Measurements from ENCODE around the gene ANKFY1. TPM values are rescaled to one million over a fixed set of nuclear protein-coding genes. Genes with fewer than 3 reads are reported as not detected.

ANKFY1 gene
- total RNA-seq, 1 donor from 2014 or later = 70.3 TPM

DNA sequence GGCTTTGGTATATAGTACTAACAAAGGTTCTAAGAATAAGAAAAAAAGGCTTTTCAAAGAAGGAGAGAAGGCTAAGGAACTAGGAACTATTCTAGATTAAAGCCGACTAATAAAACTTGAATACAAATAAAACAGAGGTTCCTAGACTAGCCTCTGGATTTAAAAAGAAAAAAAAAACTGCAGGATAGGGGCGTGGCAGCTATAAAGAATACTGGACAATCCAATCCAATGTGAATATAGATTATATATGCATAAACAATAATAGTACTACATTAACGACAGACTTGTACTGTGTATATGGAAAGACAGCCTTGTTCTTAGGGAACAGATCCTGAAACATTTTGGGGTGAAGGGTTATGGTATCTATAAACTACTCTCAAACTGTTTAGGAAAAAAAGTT lies 23.9 kb upstream of the ANKFY1 start:
- no peaks in the 10 kb centered on the region for H3K4me1 ChIP-seq
- no peak for DNase-seq
- no peaks in the 10 kb centered on the region for H3K9me3 ChIP-seq
- intact Hi-C loops (cut with DNase I) = no loop called here
- TF ChIP-seq, protein P1, sequence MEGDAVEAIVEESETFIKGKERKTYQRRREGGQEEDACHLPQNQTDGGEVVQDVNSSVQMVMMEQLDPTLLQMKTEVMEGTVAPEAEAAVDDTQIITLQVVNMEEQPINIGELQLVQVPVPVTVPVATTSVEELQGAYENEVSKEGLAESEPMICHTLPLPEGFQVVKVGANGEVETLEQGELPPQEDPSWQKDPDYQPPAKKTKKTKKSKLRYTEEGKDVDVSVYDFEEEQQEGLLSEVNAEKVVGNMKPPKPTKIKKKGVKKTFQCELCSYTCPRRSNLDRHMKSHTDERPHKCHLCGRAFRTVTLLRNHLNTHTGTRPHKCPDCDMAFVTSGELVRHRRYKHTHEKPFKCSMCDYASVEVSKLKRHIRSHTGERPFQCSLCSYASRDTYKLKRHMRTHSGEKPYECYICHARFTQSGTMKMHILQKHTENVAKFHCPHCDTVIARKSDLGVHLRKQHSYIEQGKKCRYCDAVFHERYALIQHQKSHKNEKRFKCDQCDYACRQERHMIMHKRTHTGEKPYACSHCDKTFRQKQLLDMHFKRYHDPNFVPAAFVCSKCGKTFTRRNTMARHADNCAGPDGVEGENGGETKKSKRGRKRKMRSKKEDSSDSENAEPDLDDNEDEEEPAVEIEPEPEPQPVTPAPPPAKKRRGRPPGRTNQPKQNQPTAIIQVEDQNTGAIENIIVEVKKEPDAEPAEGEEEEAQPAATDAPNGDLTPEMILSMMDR (IDR thresholded peaks at IDR 0.05) = no peak
- ATAC-seq = no peak
- H3K27me3 ChIP-seq (ENCODE audit: low read depth) = no peaks in the 10 kb centered on the region
- H3K4me3 ChIP-seq = no peak overlapping the region
- no peak overlapping the region for H3K27ac ChIP-seq
- peaks cover 29% of the 10 kb centered on the region for H3K36me3 ChIP-seq

DNA sequence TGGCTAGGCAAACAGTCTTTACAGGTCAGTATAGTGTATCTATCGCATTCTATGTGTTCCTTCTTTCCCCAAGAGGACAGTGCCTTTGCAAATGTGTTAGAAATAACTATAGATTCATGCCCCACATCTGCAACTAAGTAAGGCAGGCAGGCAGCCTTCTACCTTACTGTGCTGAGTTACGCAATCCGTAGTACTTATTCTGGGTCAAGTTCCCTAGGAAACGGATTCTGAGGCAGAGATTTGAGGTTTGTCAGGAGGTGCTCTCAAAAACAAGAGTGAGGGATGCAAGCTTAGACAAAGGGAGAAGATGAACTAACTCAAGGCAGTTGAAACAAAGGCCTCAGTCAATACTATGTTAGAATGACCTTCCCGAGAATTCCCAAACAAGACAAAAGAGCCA lies 12.7 kb upstream of the ANKFY1 start:
- no peaks in the 10 kb centered on the region for H3K27me3 ChIP-seq (ENCODE audit: low read depth)
- ATAC-seq (no peak), DNase-seq (no peak)
- peaks cover 49% of the 10 kb centered on the region for H3K36me3 ChIP-seq
- intact Hi-C loops (cut with DNase I) = no loop called here
- H3K27ac ChIP-seq = no peak overlapping the region
- H3K4me1 ChIP-seq = no peaks in the 10 kb centered on the region
- TF ChIP-seq, protein P1 (IDR thresholded peaks at IDR 0.05) = no peak
- no peaks in the 10 kb centered on the region for H3K9me3 ChIP-seq
- no peak overlapping the region for H3K4me3 ChIP-seq

DNA sequence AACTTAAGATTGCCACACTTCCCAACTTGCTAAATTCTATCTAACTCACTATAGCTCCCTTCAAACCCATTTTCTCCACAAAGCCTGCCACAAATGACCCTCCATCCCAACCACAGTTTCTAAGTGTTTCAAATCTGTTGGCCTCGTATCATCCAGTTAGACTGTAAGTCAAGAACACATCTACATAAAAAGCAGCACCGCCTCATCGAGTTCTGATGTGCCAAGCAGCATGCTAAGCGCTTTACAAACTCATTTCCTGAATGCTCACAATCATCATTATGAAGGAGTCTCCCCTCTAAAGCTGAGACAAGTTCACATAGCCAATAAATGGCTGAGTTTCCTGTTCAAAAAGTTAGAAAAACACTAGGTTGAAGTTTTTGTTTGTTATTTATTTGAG lies 9.2 kb upstream of the ANKFY1 start:
- no peaks in the 10 kb centered on the region for H3K9me3 ChIP-seq
- no peak for ATAC-seq
- H3K36me3 ChIP-seq = peaks cover 38% of the 10 kb centered on the region
- no peak for DNase-seq
- TF ChIP-seq, protein P1 (IDR thresholded peaks at IDR 0.05) = no peak
- H3K27ac ChIP-seq = no peak overlapping the region
- no peaks in the 10 kb centered on the region for H3K4me1 ChIP-seq
- no peaks in the 10 kb centered on the region for H3K27me3 ChIP-seq (ENCODE audit: low read depth)
- intact Hi-C loops (cut with DNase I) = no loop called here
- no peak overlapping the region for H3K4me3 ChIP-seq

DNA sequence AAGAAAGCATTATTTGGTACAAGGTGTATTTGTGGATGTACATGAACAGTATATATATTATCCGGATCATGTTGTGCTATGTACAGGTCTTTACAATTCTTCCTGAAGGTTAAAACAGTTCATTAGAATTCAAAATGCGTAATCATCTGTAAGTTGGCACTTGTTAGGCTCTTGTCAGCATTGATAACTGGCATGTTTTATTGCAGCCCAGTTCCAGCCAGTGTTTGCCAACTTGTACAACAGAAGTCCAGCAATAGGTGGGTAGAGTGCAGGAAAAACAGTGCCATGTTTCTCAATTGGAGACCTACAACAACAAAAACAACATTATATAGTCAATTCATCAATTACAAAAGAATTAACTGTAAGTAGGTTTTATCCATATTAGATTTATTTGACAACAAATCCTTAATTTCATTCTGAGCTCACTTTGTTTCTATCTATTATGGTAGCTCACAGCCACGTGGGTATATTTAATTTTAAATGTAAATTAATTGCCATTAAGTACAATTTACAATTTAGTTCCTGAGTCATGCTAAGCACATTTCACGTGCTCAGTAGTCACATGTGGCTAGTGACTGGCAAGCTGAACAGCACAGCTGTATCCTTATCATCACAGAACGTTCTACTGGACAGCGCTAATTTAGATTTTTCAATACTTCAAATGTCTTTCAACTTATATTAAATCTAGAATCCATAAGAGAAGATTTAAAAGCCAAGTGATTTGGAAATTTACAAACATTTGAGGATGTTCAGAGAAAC lies 8.6 kb upstream of the ANKFY1 start:
- no peak for ATAC-seq

DNA sequence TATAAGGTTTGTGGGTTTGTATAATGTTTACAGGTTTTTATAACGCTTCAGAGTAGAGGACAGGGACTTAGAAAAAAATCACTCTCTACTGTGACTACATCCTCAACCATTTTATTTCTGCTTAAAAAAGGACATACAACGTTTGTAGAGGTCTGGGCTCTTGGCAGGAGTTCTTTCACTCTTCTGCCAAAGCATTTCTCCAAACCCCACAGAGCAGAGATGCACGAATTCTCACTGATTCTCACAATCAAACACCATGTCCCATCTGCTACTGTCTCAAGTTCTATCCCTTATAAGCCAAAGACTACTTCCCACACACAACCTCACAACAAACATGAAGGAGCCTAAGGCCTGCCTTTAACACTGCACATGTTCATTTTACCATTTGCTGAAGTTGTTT lies 7.0 kb upstream of the ANKFY1 start:
- TF ChIP-seq, protein P1 (IDR thresholded peaks at IDR 0.05) = no peak
- intact Hi-C loops (cut with DNase I) = no loop called here

More for the DNA sequence above, 8.6 kb upstream of the ANKFY1 start:
- H3K9me3 ChIP-seq = no peaks in the 10 kb centered on the region
- no peak for DNase-seq
- H3K4me1 ChIP-seq = no peaks in the 10 kb centered on the region
- H3K36me3 ChIP-seq = peaks cover 38% of the 10 kb centered on the region
- intact Hi-C loops (cut with DNase I) = no loop called here
- TF ChIP-seq, protein P1 (IDR thresholded peaks at IDR 0.05) = no peak
- no peak overlapping the region for H3K27ac ChIP-seq
- no peaks in the 10 kb centered on the region for H3K27me3 ChIP-seq (ENCODE audit: low read depth)
- H3K4me3 ChIP-seq = no peak overlapping the region

More for the DNA sequence above, 7.0 kb upstream of the ANKFY1 start:
- DNase-seq = no peak
- Histone ChIP-seq H3K36me3 (peaks cover 32% of the 10 kb centered on the region), H3K4me3 (no peak overlapping the region), H3K27me3 (ENCODE audit: low read depth) (no peaks in the 10 kb centered on the region), H3K4me1 (no peaks in the 10 kb centered on the region), H3K9me3 (no peaks in the 10 kb centered on the region), H3K27ac (no peak overlapping the region)
- ATAC-seq = no peak

Data from lower lobe of right lung (tissue), 2 donors.